DOHH2 (cell line): ENCODE results near the gene SPC25.

Experiments used
- H3F3A ChIP-seq: fragments of 200-600 bp; sonication (generic), shearing (Covaris generic); 2 replicates; pipeline ENCODE4 v1.6.0; 2016; ENCODE audit warnings: antibody characterized with exemption, mild to moderate bottlenecking; ENCODE audit not compliant: control insufficient read depth, insufficient read depth
- H3K27ac ChIP-seq: fragments of 200-600 bp; sonication (generic); 2 replicates; pipeline ENCODE4 v1.5.1; 2014; ENCODE audit warnings: low read depth, mild to moderate bottlenecking, low read length, moderate library complexity
- H3K27me3 ChIP-seq: fragments of 200-600 bp; sonication (generic); 2 replicates; pipeline ENCODE4 v1.6.1; 2014; ENCODE audit warnings: mild to moderate bottlenecking, low read length, mixed read lengths; ENCODE audit not compliant: control insufficient read depth
- H3K36me3 ChIP-seq: fragments of 200-600 bp; sonication (generic); 2 replicates; pipeline ENCODE4 v1.6.1; 2014; ENCODE audit warnings: mild to moderate bottlenecking, low read length, moderate library complexity, mixed read lengths; ENCODE audit not compliant: control insufficient read depth
- H3K4me1 ChIP-seq: fragments of 200-600 bp; sonication (generic); 2 replicates; pipeline ENCODE4 v1.6.1; 2014; ENCODE audit warnings: mild to moderate bottlenecking, low read length, mixed read lengths; ENCODE audit not compliant: control insufficient read depth
- H3K4me2 ChIP-seq: fragments of 200-600 bp; sonication (generic); 2 replicates; pipeline ENCODE4 v1.6.0; 2014; ENCODE audit warnings: mild to moderate bottlenecking, low read length, moderate library complexity
- H3K4me3 ChIP-seq: fragments of 200-600 bp; sonication (generic); 2 replicates; pipeline ENCODE4 v1.5.1; 2014; ENCODE audit warnings: mild to moderate bottlenecking, low read length, mixed read lengths
- H3K79me2 ChIP-seq: fragments of 200-600 bp; sonication (generic); 2 replicates; pipeline ENCODE4 v1.6.1; 2014; ENCODE audit warnings: mild to moderate bottlenecking, low read length, mixed read lengths; ENCODE audit not compliant: control insufficient read depth
- H3K9me2 ChIP-seq: fragments of 200-600 bp; sonication (generic); replicated peaks from 2 replicates; pipeline ENCODE4 v1.6.1; 2014; ENCODE audit warnings: mild to moderate bottlenecking, low read length, mixed read lengths; ENCODE audit not compliant: control insufficient read depth
- H3K9me3 ChIP-seq: fragments of 200-600 bp; sonication (generic); 2 replicates; pipeline ENCODE4 v1.6.1; 2014; ENCODE audit warnings: antibody characterized with exemption, low read length, mixed read lengths; ENCODE audit not compliant: control insufficient read depth, insufficient read depth
- H4K20me1 ChIP-seq: fragments of 200-600 bp; sonication (generic); 2 replicates; pipeline ENCODE4 v1.6.0; 2014; ENCODE audit warnings: low read depth, mild to moderate bottlenecking, antibody characterized with exemption, low read length, moderate library complexity; ENCODE audit not compliant: control insufficient read depth, insufficient read depth
- EZH2phosphoT487 ChIP-seq: fragments of 200-600 bp; sonication (generic); IDR thresholded peaks from 2 replicates; pipeline ENCODE4 v1.6.1; 2017; ENCODE audit warnings: borderline replicate concordance, mild to moderate bottlenecking, antibody characterized with exemption, low read length, moderate library complexity, mixed read lengths
- TF ChIP-seq, protein P1 (sequence below): fragments of 200-600 bp; sonication (generic); IDR thresholded peaks from one replicate; pipeline ENCODE4 v1.5.1; 2014; ENCODE audit warnings: antibody characterized with exemption, mild to moderate bottlenecking, low read depth, low read length; ENCODE audit not compliant: poor library complexity, severe bottlenecking

SPC25 gene

DNA sequence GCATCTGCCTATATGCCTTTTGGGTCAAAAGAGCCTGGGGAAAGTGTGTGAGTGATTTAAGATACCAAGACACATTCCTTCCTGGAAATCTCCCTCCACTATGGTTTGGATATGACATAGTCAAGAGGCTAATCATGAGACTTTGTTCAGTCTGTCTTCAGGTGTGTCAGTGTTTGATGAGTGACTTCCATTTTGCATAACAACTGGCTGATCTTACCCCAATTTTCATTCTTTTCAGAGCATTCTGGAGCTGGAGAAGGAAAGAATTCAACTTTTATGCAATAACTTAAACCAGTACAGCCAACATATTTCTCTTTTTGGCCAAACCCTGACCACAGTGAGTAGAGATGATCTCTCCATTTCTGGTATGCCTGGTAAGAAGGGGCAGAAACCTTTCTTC is 39.4 kb downstream of the SPC25 start:
- Histone ChIP-seq H3K79me2 (no peaks in the 10 kb centered on the region), H3K4me1 (no peaks in the 10 kb centered on the region), H4K20me1 (no peaks in the 10 kb centered on the region), H3K36me3 (peaks cover 15% of the 10 kb centered on the region), H3F3A (no peaks in the 10 kb centered on the region), H3K9me3 (no peaks in the 10 kb centered on the region), H3K4me2 (no peak overlapping the region), H3K27me3 (no peaks in the 10 kb centered on the region), H3K4me3 (no peak overlapping the region), H3K9me2 (no peaks in the 10 kb centered on the region), H3K27ac (no peak overlapping the region)
- no peak for TF ChIP-seq EZH2phosphoT487
- TF ChIP-seq, protein P1, sequence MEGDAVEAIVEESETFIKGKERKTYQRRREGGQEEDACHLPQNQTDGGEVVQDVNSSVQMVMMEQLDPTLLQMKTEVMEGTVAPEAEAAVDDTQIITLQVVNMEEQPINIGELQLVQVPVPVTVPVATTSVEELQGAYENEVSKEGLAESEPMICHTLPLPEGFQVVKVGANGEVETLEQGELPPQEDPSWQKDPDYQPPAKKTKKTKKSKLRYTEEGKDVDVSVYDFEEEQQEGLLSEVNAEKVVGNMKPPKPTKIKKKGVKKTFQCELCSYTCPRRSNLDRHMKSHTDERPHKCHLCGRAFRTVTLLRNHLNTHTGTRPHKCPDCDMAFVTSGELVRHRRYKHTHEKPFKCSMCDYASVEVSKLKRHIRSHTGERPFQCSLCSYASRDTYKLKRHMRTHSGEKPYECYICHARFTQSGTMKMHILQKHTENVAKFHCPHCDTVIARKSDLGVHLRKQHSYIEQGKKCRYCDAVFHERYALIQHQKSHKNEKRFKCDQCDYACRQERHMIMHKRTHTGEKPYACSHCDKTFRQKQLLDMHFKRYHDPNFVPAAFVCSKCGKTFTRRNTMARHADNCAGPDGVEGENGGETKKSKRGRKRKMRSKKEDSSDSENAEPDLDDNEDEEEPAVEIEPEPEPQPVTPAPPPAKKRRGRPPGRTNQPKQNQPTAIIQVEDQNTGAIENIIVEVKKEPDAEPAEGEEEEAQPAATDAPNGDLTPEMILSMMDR = no peak

DNA sequence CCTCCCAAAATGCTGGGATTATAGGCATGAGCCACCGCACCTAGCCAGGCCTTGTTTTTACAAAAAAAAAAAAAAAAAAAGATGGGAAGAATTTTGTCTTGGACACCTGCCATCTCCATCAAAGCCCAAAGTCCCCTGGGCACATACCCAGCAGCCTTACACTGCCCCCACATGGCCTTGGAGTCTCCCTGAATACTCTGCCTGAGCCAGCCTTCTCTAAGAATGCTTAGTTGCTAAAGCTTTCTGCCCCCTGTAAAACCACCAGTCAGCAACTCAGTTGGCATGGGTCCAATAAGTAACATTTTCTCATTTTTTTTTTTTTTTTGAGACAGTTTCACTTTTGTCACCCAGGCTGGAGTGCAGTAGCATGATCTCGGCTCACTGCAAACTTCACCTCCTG is 40.6 kb downstream of the SPC25 start:
- Histone ChIP-seq H4K20me1 (no peaks in the 10 kb centered on the region), H3K27ac (no peak overlapping the region), H3K4me2 (no peak overlapping the region), H3K4me3 (no peak overlapping the region), H3K27me3 (no peaks in the 10 kb centered on the region), H3K36me3 (peaks cover 12% of the 10 kb centered on the region), H3K9me2 (no peaks in the 10 kb centered on the region), H3F3A (no peaks in the 10 kb centered on the region), H3K9me3 (no peaks in the 10 kb centered on the region), H3K79me2 (no peaks in the 10 kb centered on the region), H3K4me1 (no peaks in the 10 kb centered on the region)
- no peak for TF ChIP-seq EZH2phosphoT487
- TF ChIP-seq, protein P1 = no peak

DNA sequence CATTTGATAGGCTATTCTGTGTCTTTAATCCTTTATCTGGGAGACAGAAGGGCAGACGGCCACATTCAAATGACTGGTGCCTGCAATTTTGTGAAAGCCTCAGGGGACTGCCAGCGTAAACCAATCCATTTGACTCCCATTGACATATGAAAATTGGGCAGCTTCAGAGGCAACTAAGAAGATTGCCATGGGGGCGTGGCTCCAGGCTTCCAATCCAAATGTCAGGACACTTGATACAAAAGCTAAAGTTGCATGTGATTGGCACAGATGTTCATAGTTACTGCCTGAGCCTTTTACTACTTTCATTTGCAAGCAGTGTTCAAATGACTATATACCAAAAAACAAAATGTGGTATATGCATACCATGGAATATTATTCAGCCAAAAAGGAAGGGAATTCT is 42.0 kb downstream of the SPC25 start:
- Histone ChIP-seq H4K20me1 (no peaks in the 10 kb centered on the region), H3K4me3 (no peak overlapping the region), H3K4me1 (no peaks in the 10 kb centered on the region), H3K4me2 (no peak overlapping the region), H3F3A (no peaks in the 10 kb centered on the region), H3K79me2 (no peaks in the 10 kb centered on the region), H3K36me3 (peaks cover 9% of the 10 kb centered on the region), H3K27ac (no peak overlapping the region), H3K9me2 (no peaks in the 10 kb centered on the region), H3K27me3 (no peaks in the 10 kb centered on the region), H3K9me3 (no peaks in the 10 kb centered on the region)
- TF ChIP-seq EZH2phosphoT487 = no peak
- TF ChIP-seq, protein P1 = no peak

DNA sequence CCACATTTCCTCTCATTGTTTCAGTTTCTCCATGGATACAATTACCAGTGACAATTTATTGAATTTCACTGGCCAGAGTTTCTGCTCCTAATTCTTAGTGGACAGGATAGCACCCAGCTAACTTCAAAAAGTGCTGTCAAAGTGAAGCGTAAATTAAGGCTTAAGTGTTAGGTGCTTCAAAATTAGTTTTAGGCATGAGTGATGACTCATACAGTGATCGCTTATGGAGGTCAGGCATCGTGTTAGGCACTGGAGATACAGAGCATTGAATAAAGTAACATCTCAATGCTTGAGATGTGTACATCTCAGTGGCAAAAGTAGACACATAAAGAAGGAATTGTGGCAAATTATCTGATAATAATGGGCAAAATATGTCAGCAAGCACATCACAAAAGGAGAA is 47.0 kb downstream of the SPC25 start:
- no peaks in the 10 kb centered on the region for H3K9me3 ChIP-seq

More for the DNA sequence above, 47.0 kb downstream of the SPC25 start:
- Histone ChIP-seq H3K9me2 (no peaks in the 10 kb centered on the region), H3F3A (no peaks in the 10 kb centered on the region), H3K27ac (no peak overlapping the region), H3K4me3 (no peak overlapping the region), H3K4me2 (no peak overlapping the region), H3K36me3 (no peaks in the 10 kb centered on the region), H3K27me3 (no peaks in the 10 kb centered on the region), H3K4me1 (no peaks in the 10 kb centered on the region), H4K20me1 (no peaks in the 10 kb centered on the region), H3K79me2 (no peaks in the 10 kb centered on the region)
- no peak for TF ChIP-seq EZH2phosphoT487
- TF ChIP-seq, protein P1 = no peak
